PC-9 (cell line): ENCODE measurements around the gene PLCG2.

ENCODE experiments used
- EZH2 ChIP-seq: fragments of 200-600 bp; sonication (generic); IDR thresholded peaks from 2 replicates; pipeline ENCODE4 v1.8.0; 2017; ENCODE audit warnings: antibody characterized with exemption, low read depth
- TF ChIP-seq, protein P1 (sequence below): fragments of 200-600 bp; sonication (generic); conservative IDR thresholded peaks from 2 replicates; pipeline ENCODE4 v1.6.1; 2017; ENCODE audit warnings: mixed run types, antibody characterized with exemption, mild to moderate bottlenecking, moderate library complexity

- TF ChIP-seq, protein P1, sequence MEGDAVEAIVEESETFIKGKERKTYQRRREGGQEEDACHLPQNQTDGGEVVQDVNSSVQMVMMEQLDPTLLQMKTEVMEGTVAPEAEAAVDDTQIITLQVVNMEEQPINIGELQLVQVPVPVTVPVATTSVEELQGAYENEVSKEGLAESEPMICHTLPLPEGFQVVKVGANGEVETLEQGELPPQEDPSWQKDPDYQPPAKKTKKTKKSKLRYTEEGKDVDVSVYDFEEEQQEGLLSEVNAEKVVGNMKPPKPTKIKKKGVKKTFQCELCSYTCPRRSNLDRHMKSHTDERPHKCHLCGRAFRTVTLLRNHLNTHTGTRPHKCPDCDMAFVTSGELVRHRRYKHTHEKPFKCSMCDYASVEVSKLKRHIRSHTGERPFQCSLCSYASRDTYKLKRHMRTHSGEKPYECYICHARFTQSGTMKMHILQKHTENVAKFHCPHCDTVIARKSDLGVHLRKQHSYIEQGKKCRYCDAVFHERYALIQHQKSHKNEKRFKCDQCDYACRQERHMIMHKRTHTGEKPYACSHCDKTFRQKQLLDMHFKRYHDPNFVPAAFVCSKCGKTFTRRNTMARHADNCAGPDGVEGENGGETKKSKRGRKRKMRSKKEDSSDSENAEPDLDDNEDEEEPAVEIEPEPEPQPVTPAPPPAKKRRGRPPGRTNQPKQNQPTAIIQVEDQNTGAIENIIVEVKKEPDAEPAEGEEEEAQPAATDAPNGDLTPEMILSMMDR: no peak
- no peak for TF ChIP-seq EZH2
These were observed 142.2 kb downstream of the PLCG2 start for GRCh38 chr16:81921085-81921814.
